Measurements from ENCODE around the gene CRIM1. TPM values are rescaled to one million over a fixed set of nuclear protein-coding genes. Genes with fewer than 3 reads are reported as not detected.

Gene CRIM1
- total RNA-seq, 1 experiment from 2014 or later = 27.6 TPM

DNA sequence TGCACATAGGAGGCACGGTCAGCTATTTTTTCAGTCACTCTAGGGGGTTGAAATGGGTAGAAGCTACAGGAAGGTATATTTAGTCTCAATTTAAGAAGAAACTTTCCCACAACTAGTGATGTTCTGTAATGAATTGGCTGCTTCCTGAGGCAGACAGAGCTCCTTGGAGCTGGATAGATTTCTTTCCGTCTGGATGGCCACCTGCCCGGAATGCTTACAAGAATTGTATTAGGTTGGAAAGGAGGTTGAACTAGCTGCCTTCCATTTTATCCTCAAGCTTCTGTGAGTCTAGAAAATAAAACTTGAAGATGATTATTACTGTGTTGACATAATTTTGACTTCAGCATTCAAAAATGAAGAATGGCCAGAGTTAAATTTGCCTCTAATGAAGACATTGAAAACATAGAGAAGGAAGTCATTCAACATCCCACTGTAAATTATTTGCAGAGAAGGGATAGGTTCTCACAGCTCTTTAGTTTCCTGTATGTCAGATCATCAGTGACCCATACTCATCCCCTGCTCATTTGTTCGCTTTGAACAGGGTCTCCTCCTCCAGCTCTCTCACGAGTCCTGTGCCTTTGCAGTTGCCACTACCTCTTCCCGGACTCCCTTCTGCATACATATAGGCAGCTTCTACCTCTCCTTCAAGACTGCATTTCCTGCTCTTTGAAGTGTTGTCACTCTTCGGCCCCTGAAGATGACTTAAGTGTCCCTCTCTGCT is 88.8 kb downstream of the CRIM1 start:
- H3K27me3 Mint-ChIP-seq (ENCODE audit: low read depth) = no peaks in the 10 kb centered on the region
- Histone ChIP-seq H3K27ac (ENCODE audit: insufficient read length, low read depth, low read length) (no peak overlapping the region), H4K91ac (ENCODE audit: insufficient read length, low read depth, low read length) (no peak overlapping the region), H3K56ac (ENCODE audit: insufficient read length, low read depth, low read length) (no peak overlapping the region), H3T11ph (ENCODE audit: low read length) (no peak overlapping the region), H4K20me1 (ENCODE audit: control insufficient read depth, insufficient read depth, insufficient read length) (no peaks in the 10 kb centered on the region), H3K4me2 (ENCODE audit: insufficient read depth, insufficient read length, low read length) (no peak overlapping the region), H3K79me2 (ENCODE audit: insufficient read depth, low read length) (no peaks in the 10 kb centered on the region), H3K79me1 (ENCODE audit: insufficient read depth, low read depth, low read length, poor library complexity, severe bottlenecking) (peaks cover 8% of the 10 kb centered on the region), H2BK20ac (ENCODE audit: low read depth, low read length, poor library complexity, severe bottlenecking) (no peak overlapping the region), H2AK5ac (ENCODE audit: insufficient read length, low read length) (no peak overlapping the region), H3K4me1 (ENCODE audit: insufficient read depth, low read length) (no peaks in the 10 kb centered on the region; the same call in 1 of the 2 replicates), H3K27me3 (ENCODE audit: insufficient read depth, low read length) (no peaks in the 10 kb centered on the region), H3K14ac (ENCODE audit: insufficient read depth, low read length) (no peak overlapping the region), H2BK5ac (ENCODE audit: insufficient read length, low read length) (no peak overlapping the region), H3K4ac (ENCODE audit: low read depth, low read length) (no peak overlapping the region), H2BK120ac (ENCODE audit: low read depth, low read length, poor library complexity, severe bottlenecking) (no peak overlapping the region), H3K9me3 (ENCODE audit: control insufficient read depth, low read depth, low read length) (no peaks in the 10 kb centered on the region), H2BK15ac (ENCODE audit: low read depth, low read length) (no peak overlapping the region), H2BK12ac (ENCODE audit: insufficient read length, low read depth, low read length) (no peak overlapping the region), H2AFZ (ENCODE audit: low read length) (no peak overlapping the region), H3K23me2 (ENCODE audit: insufficient read length, low read depth, low read length, poor library complexity, severe bottlenecking) (no peaks in the 10 kb centered on the region), H4K5ac (ENCODE audit: insufficient read length, low read depth, low read length) (no peak overlapping the region), H3K23ac (ENCODE audit: insufficient read length, low read depth, low read length) (no peak overlapping the region), H3K9ac (ENCODE audit: extremely low read depth, insufficient read length, low read length) (no peak overlapping the region), H3K18ac (ENCODE audit: insufficient read length, low read depth, low read length) (no peak overlapping the region), H4K8ac (replicated peaks; ENCODE audit: insufficient read length, low read depth, low read length) (no peak overlapping the region)
- peaks cover 4 to 12% of the 10 kb centered on the region in 2 experiments; a peak in 2 of 4 replicates for H3K4me1 Mint-ChIP-seq
- peaks cover 17 to 58% (median 44%) of the 10 kb centered on the region in 3 experiments; a peak in 6 of 7 replicates for H3K36me3 Mint-ChIP-seq (ENCODE audit: insufficient read depth in 1 of 3, low read depth in 3 of 3)
- H3K27ac Mint-ChIP-seq = no peak overlapping the region
- TF ChIP-seq, protein P1, sequence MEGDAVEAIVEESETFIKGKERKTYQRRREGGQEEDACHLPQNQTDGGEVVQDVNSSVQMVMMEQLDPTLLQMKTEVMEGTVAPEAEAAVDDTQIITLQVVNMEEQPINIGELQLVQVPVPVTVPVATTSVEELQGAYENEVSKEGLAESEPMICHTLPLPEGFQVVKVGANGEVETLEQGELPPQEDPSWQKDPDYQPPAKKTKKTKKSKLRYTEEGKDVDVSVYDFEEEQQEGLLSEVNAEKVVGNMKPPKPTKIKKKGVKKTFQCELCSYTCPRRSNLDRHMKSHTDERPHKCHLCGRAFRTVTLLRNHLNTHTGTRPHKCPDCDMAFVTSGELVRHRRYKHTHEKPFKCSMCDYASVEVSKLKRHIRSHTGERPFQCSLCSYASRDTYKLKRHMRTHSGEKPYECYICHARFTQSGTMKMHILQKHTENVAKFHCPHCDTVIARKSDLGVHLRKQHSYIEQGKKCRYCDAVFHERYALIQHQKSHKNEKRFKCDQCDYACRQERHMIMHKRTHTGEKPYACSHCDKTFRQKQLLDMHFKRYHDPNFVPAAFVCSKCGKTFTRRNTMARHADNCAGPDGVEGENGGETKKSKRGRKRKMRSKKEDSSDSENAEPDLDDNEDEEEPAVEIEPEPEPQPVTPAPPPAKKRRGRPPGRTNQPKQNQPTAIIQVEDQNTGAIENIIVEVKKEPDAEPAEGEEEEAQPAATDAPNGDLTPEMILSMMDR (conservative IDR thresholded peaks at IDR 0.05) = no peak
- WGBS (ENCODE audit: extremely low coverage, insufficient read length, low lambda C conversion rate) = no CpG with 5 or more reads among the region's 7 CpGs
- H3K9me3 Mint-ChIP-seq = no peaks in the 10 kb centered on the region
- DNase-seq = no peak
- no peak overlapping the region for H3K4me3 Mint-ChIP-seq
